Activated T-cell treated with anti-CD3 and anti-CD28 coated beads, Interleukin-2, amount 50 U/mL, for 72 hours (primary cell): ENCODE measurements around the gene WDR7. TPM values are rescaled to one million over a fixed set of nuclear protein-coding genes. Genes with fewer than 3 reads are reported as not detected.

Source experiments
- ATAC-seq, 2 donors: fragments of 150-1000 bp; cut with Tn5 transposase; replicated peaks in 1 of 2; 2 replicates each; pipeline ENCODE4 v1.10.0; 2021; ENCODE audit warnings: moderate library complexity in 2 of 2, mild to moderate bottlenecking in 1 of 2
- DNase-seq, 2 donors: peaks; one replicate each; pipeline ENCODE4 v3.0.0; 2021 to 2022; ENCODE audit warnings: mixed read lengths in 1 of 2
- H3K27ac Mint-ChIP-seq: one replicate; pipeline ENCODE4 v1.8.0; 2022; ENCODE audit warnings: mild to moderate bottlenecking, moderate library complexity, mixed read lengths
- H3K27me3 Mint-ChIP-seq: one replicate; pipeline ENCODE4 v1.8.0; 2022; ENCODE audit warnings: low read depth, mixed read lengths
- H3K36me3 Mint-ChIP-seq, 2 donors: one replicate each; pipeline ENCODE4 v1.8.0; 2022; ENCODE audit warnings: mixed read lengths in 2 of 2, mild to moderate bottlenecking in 1 of 2; ENCODE audit not compliant: insufficient read depth in 2 of 2
- H3K4me1 Mint-ChIP-seq: one replicate; pipeline ENCODE4 v1.8.0; 2022; ENCODE audit warnings: low read depth, mixed read lengths
- H3K4me3 Mint-ChIP-seq, 2 donors: one replicate each; pipeline ENCODE4 v1.8.0; 2022; ENCODE audit warnings: mild to moderate bottlenecking in 2 of 2, mixed read lengths in 2 of 2, moderate library complexity in 2 of 2
- H3K9me3 Mint-ChIP-seq, 2 donors: one replicate each; pipeline ENCODE4 v1.8.0; 2022; ENCODE audit warnings: mixed read lengths in 2 of 2
- total RNA-seq, 2 donors: library from RNA; stranded (reverse); gene quantifications; one replicate each; pipeline ENCODE4 v1.2.3, GENCODE V29; 2022

The WDR7 gene
- total RNA-seq, 2 donors from 2014 or later = 25.6 to 25.9 TPM

- no peaks in the 10 kb centered on the region for H3K9me3 Mint-ChIP-seq
- H3K27me3 Mint-ChIP-seq = no peaks in the 10 kb centered on the region
- H3K4me3 Mint-ChIP-seq = no peak overlapping the region
- H3K36me3 Mint-ChIP-seq = no peaks in the 10 kb centered on the region
- H3K4me1 Mint-ChIP-seq = peaks cover 2% of the 10 kb centered on the region
- ATAC-seq (no peak), DNase-seq (no peak)
- H3K27ac Mint-ChIP-seq = no peak overlapping the region
These were observed 336.1 kb downstream of the WDR7 start for GRCh38 chr18:56987236-56987635.

GRCh38 chr18:56988022-56988421 lies 336.9 kb downstream of the WDR7 start:
- no peaks in the 10 kb centered on the region for H3K36me3 Mint-ChIP-seq
- H3K4me1 Mint-ChIP-seq = peaks cover 9% of the 10 kb centered on the region
- H3K9me3 Mint-ChIP-seq = no peaks in the 10 kb centered on the region
- ATAC-seq (no peak), DNase-seq (no peak)
- H3K27ac Mint-ChIP-seq = no peak overlapping the region
- no peak overlapping the region for H3K4me3 Mint-ChIP-seq
- H3K27me3 Mint-ChIP-seq = no peaks in the 10 kb centered on the region

- DNase-seq (no peak), ATAC-seq (no peak)
- Mint-ChIP-seq H3K27ac (no peak overlapping the region), H3K36me3 (no peaks in the 10 kb centered on the region), H3K4me1 (peaks cover 16% of the 10 kb centered on the region), H3K9me3 (no peaks in the 10 kb centered on the region), H3K27me3 (no peaks in the 10 kb centered on the region), H3K4me3 (no peak overlapping the region)
These were observed 339.5 kb downstream of the WDR7 start for GRCh38 chr18:56990678-56991077.

GRCh38 chr18:56992777-56993176 lies 341.6 kb downstream of the WDR7 start:
- Mint-ChIP-seq H3K4me3 (peak overlapping the region in 1 of 2 donors; percentile 56), H3K36me3 (no peaks in the 10 kb centered on the region), H3K4me1 (peaks cover 16% of the 10 kb centered on the region), H3K9me3 (no peaks in the 10 kb centered on the region), H3K27ac (no peak overlapping the region), H3K27me3 (no peaks in the 10 kb centered on the region)
- ATAC-seq = peak; percentile 99
- no peak for DNase-seq

- Mint-ChIP-seq H3K36me3 (no peaks in the 10 kb centered on the region), H3K27ac (no peak overlapping the region), H3K4me3 (no peak overlapping the region), H3K4me1 (peaks cover 21% of the 10 kb centered on the region), H3K9me3 (no peaks in the 10 kb centered on the region), H3K27me3 (no peaks in the 10 kb centered on the region)
- DNase-seq (no peak), ATAC-seq (no peak)
These were observed 344.5 kb downstream of the WDR7 start for GRCh38 chr18:56995579-56996188.

- no peaks in the 10 kb centered on the region for H3K36me3 Mint-ChIP-seq
- no peak overlapping the region for H3K4me3 Mint-ChIP-seq
- no peak overlapping the region for H3K27ac Mint-ChIP-seq
- no peaks in the 10 kb centered on the region for H3K9me3 Mint-ChIP-seq
- ATAC-seq (no peak), DNase-seq (no peak)
- H3K4me1 Mint-ChIP-seq = peaks cover 23% of the 10 kb centered on the region
- H3K27me3 Mint-ChIP-seq = no peaks in the 10 kb centered on the region
These were observed 346.0 kb downstream of the WDR7 start for GRCh38 chr18:56997200-56997599.

GRCh38 chr18:56999823-57000222 lies 348.7 kb downstream of the WDR7 start:
- Mint-ChIP-seq H3K4me1 (peaks cover 26% of the 10 kb centered on the region), H3K4me3 (no peak overlapping the region), H3K9me3 (no peaks in the 10 kb centered on the region), H3K36me3 (no peaks in the 10 kb centered on the region), H3K27ac (no peak overlapping the region), H3K27me3 (no peaks in the 10 kb centered on the region)
- ATAC-seq (no peak), DNase-seq (no peak)

GRCh38 chr18:57002627-57003026 lies 351.5 kb downstream of the WDR7 start:
- Mint-ChIP-seq H3K27ac (no peak overlapping the region), H3K9me3 (no peaks in the 10 kb centered on the region), H3K27me3 (no peaks in the 10 kb centered on the region), H3K36me3 (no peaks in the 10 kb centered on the region), H3K4me1 (peaks cover 36% of the 10 kb centered on the region), H3K4me3 (no peak overlapping the region)
- DNase-seq = no peak
- ATAC-seq = no peak

GRCh38 chr18:57003342-57003741 lies 352.2 kb downstream of the WDR7 start:
- H3K4me3 Mint-ChIP-seq = no peak overlapping the region

GRCh38 chr18:57004366-57005121 lies 353.4 kb downstream of the WDR7 start:
- H3K36me3 Mint-ChIP-seq = no peaks in the 10 kb centered on the region
- no peaks in the 10 kb centered on the region for H3K27me3 Mint-ChIP-seq
- DNase-seq (no peak), ATAC-seq (peak; percentile 98 to 99)
- H3K4me3 Mint-ChIP-seq = peak overlapping the region in 1 of 2 donors; percentile 60
- H3K27ac Mint-ChIP-seq = peak overlapping the region; percentile 80
- no peaks in the 10 kb centered on the region for H3K9me3 Mint-ChIP-seq
- H3K4me1 Mint-ChIP-seq = peaks cover 40% of the 10 kb centered on the region

More at GRCh38 chr18:57003342-57003741, 352.2 kb downstream of the WDR7 start:
- ATAC-seq (no peak), DNase-seq (no peak)
- Mint-ChIP-seq H3K36me3 (no peaks in the 10 kb centered on the region), H3K9me3 (no peaks in the 10 kb centered on the region), H3K27ac (no peak overlapping the region), H3K4me1 (peaks cover 40% of the 10 kb centered on the region), H3K27me3 (no peaks in the 10 kb centered on the region)

GRCh38 chr18:57008001-57008686 lies 357.0 kb downstream of the WDR7 start:
- ATAC-seq (no peak), DNase-seq (no peak)
- peaks cover 30% of the 10 kb centered on the region for H3K4me1 Mint-ChIP-seq
- no peak overlapping the region for H3K27ac Mint-ChIP-seq
- H3K4me3 Mint-ChIP-seq = no peak overlapping the region
- no peaks in the 10 kb centered on the region for H3K27me3 Mint-ChIP-seq
- no peaks in the 10 kb centered on the region for H3K36me3 Mint-ChIP-seq
- H3K9me3 Mint-ChIP-seq = no peaks in the 10 kb centered on the region

- H3K9me3 Mint-ChIP-seq = no peaks in the 10 kb centered on the region
- no peak overlapping the region for H3K4me3 Mint-ChIP-seq
- H3K4me1 Mint-ChIP-seq = peaks cover 13% of the 10 kb centered on the region
- H3K27me3 Mint-ChIP-seq = no peaks in the 10 kb centered on the region
- no peaks in the 10 kb centered on the region for H3K36me3 Mint-ChIP-seq
- no peak for DNase-seq
- ATAC-seq = no peak
- H3K27ac Mint-ChIP-seq = no peak overlapping the region
These were observed 358.7 kb downstream of the WDR7 start for GRCh38 chr18:57009844-57010243.

- H3K9me3 Mint-ChIP-seq = no peaks in the 10 kb centered on the region
- no peak overlapping the region for H3K27ac Mint-ChIP-seq
- no peak for DNase-seq
- H3K4me3 Mint-ChIP-seq = no peak overlapping the region
- no peak for ATAC-seq
- H3K27me3 Mint-ChIP-seq = no peaks in the 10 kb centered on the region
- H3K4me1 Mint-ChIP-seq = peaks cover 27% of the 10 kb centered on the region
- H3K36me3 Mint-ChIP-seq = no peaks in the 10 kb centered on the region
These were observed 363.7 kb downstream of the WDR7 start for GRCh38 chr18:57014772-57015413.
